Activated T-cell treated with anti-CD3 and anti-CD28 coated beads, Interleukin-2, amount 50 U/mL, for 72 hours (primary cell): Measurements from ENCODE around the gene KIF21B. TPM values are rescaled to one million over a fixed set of nuclear protein-coding genes. Genes with fewer than 3 reads are reported as not detected.
A peak's percentile ranks its signal among the peaks of the same experiment; 100 is the strongest.
"Not testable (repeated sequence)": the region's sequence is repeated elsewhere in the genome, so short reads cannot be mapped to it uniquely, and the experiment has no call there.

Experiments
- ATAC-seq, 2 donors: fragments of 150-1000 bp; cut with Tn5 transposase; replicated peaks in 1 of 2; 2 replicates each; pipeline ENCODE4 v1.10.0; 2021; ENCODE audit warnings: moderate library complexity in 2 of 2, mild to moderate bottlenecking in 1 of 2
- DNase-seq, 2 donors: peaks; one replicate each; pipeline ENCODE4 v3.0.0; 2021 to 2022; ENCODE audit warnings: mixed read lengths in 1 of 2
- H3K27ac Mint-ChIP-seq: one replicate; pipeline ENCODE4 v1.8.0; 2022; ENCODE audit warnings: mild to moderate bottlenecking, moderate library complexity, mixed read lengths
- H3K27me3 Mint-ChIP-seq: one replicate; pipeline ENCODE4 v1.8.0; 2022; ENCODE audit warnings: low read depth, mixed read lengths
- H3K36me3 Mint-ChIP-seq, 2 donors: one replicate each; pipeline ENCODE4 v1.8.0; 2022; ENCODE audit warnings: mixed read lengths in 2 of 2, mild to moderate bottlenecking in 1 of 2; ENCODE audit not compliant: insufficient read depth in 2 of 2
- H3K4me1 Mint-ChIP-seq: one replicate; pipeline ENCODE4 v1.8.0; 2022; ENCODE audit warnings: low read depth, mixed read lengths
- H3K4me3 Mint-ChIP-seq, 2 donors: one replicate each; pipeline ENCODE4 v1.8.0; 2022; ENCODE audit warnings: mild to moderate bottlenecking in 2 of 2, mixed read lengths in 2 of 2, moderate library complexity in 2 of 2
- H3K9me3 Mint-ChIP-seq, 2 donors: one replicate each; pipeline ENCODE4 v1.8.0; 2022; ENCODE audit warnings: mixed read lengths in 2 of 2
- total RNA-seq, 2 donors: library from RNA; stranded (reverse); gene quantifications; one replicate each; pipeline ENCODE4 v1.2.3, GENCODE V29; 2022

The KIF21B gene
- total RNA-seq, 2 donors from 2014 or later: 91.7 to 101 TPM

DNA sequence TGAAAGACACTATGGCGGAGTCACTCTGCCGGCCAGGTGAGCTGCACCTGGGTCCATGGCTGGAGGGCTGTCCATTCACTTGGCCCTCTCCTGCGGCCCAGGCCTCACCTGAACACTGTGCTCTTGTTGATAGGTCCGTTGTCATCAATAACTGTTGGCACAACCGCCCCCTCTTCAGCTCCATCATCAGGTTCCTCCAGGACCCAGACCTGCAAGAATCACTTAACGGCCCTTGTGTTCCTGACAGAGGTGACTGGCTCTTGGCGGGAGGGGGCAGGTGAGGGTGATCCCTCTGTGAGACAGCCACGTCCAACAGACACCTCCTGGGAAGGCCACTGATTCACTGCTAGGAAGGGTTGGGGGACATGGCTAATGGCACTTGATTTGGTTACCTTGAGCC lies 73.9 kb downstream of the KIF21B start:
- Mint-ChIP-seq H3K27me3 (peaks cover 41% of the 10 kb centered on the region), H3K27ac (no peak overlapping the region), H3K36me3 (peaks cover 8 to 9% of the 10 kb centered on the region in 2 donors), H3K4me3 (no peak overlapping the region), H3K9me3 (peaks cover 7% of the 10 kb centered on the region in 2 donors), H3K4me1 (no peaks in the 10 kb centered on the region)
- no peak for DNase-seq
- no peak for ATAC-seq

DNA sequence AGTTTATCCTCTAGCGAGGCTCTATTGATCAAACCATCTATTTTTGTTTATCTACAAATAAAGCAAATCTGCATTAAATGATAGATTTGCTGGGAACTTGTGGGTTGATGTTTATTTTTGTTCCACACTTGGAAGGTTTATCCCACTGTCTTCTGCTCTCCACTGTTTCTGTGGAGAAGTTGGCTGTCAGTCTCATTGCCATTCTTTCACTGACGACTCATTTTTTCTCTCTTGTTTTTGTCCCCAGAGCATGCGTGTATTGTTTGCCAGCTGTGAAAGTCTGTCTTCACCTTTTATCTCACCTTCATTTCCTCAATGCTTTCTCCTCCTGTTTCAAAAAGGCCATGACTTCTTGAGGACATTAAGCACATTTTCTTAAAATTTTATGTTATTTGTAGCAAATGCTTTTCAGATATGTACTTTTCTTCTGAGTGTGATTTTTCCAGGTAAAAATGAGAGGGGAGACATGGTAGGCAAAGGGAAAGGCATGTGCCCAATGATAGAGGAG lies 76.4 kb downstream of the KIF21B start:
- Mint-ChIP-seq H3K27me3 (peaks cover 36% of the 10 kb centered on the region), H3K27ac (no peak overlapping the region), H3K4me3 (no peak overlapping the region), H3K4me1 (no peaks in the 10 kb centered on the region), H3K9me3 (peaks cover 7 to 8% of the 10 kb centered on the region in 2 donors), H3K36me3 (peaks cover 9 to 12% of the 10 kb centered on the region in 2 donors)
- no peak for ATAC-seq
- DNase-seq: no peak

DNA sequence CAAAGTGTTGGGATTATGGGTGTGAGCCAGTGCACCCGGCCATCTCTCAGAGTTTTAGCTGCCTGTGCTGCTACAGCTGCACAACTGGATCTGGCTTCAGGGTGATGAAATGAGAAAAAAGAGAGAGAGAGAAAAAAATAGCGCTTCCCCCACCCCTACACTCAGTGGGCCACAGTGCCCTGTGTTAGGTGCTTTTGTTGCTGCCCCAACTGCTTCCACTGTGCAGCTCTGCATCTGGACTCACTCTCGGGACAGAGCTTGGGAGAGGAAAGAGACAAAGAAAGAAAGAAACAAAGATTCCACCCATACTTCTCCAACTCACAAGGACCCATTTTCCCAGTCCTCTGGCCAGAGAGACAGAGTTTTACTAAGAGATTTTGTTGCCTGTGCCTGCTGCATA lies 78.4 kb downstream of the KIF21B start:
- peaks cover 36% of the 10 kb centered on the region for H3K27me3 Mint-ChIP-seq
- DNase-seq (no peak), ATAC-seq (no peak)
- no peaks in the 10 kb centered on the region for H3K4me1 Mint-ChIP-seq
- no peak overlapping the region for H3K4me3 Mint-ChIP-seq
- H3K27ac Mint-ChIP-seq: no peak overlapping the region
- H3K9me3 Mint-ChIP-seq: peaks cover 7 to 12% of the 10 kb centered on the region in 2 donors
- peaks cover 11 to 18% of the 10 kb centered on the region in 2 donors for H3K36me3 Mint-ChIP-seq

DNA sequence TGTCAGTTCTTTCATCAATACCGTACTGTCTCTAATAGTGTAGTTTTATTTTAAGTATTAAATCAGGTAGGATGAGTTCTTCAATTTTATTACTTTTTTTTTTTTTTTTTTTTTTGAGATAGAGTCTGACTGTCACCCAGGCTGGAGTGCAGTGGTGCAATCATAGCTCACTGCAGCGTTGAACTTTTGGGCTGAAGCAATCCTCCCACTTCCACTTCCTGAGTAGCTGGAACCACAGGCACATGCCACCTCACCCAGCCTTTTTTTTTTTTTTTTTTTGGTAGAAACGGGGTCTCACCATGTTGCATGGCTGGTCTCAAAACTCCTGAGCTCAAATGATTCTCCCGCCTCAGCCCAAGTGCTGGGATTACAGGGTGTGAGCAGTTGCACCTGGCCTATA lies 84.6 kb downstream of the KIF21B start:
- Mint-ChIP-seq H3K27ac (no peak overlapping the region), H3K4me1 (no peaks in the 10 kb centered on the region), H3K9me3 (peaks cover 0 to 5% of the 10 kb centered on the region in 2 donors), H3K4me3 (no peak overlapping the region), H3K27me3 (peaks cover 7% of the 10 kb centered on the region), H3K36me3 (peaks cover 2 to 9% of the 10 kb centered on the region in 2 donors)
- ATAC-seq: peak; percentile 46 to 66
- DNase-seq: peak in 1 of 2 donors; percentile 12

DNA sequence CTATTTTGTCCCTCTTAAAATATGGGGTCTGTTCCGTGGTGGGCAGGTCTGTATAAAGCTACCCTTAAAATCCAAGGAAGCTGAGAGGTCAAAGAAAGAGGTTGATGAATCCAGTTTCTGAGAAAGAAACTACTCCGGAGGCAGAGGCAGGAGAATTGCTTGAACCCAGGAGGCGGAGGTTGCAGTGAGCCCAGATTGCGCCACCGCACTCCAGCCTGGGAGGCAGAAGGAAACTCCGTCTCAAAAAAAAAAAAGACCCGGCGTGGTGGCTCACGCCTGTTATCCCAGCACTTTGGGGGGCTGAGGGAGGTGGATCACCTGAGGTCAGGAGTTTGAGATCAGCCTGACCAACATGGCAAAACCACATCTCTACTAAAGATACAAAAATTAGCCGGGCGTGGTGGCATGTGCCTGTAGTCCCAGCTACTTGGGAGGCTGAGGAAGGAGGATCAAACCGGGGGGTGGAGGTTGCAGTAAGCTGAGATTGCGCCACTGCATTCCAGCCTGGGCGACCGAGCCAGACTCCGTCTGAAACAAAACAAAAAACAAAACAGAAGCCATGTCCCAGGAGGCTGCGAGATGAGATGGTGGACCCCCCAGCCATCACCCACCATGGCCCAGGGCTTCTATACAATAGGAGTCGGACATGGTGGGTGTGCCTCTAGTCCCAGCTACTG lies 88.1 kb downstream of the KIF21B start:
- not testable (repeated sequence) for H3K9me3 Mint-ChIP-seq, H3K4me1 Mint-ChIP-seq, H3K4me3 Mint-ChIP-seq, ATAC-seq, DNase-seq, H3K27ac Mint-ChIP-seq
- Mint-ChIP-seq H3K27me3 (peaks cover 32% of the 10 kb centered on the region), H3K36me3 (peaks cover 8 to 11% of the 10 kb centered on the region in 2 donors)

DNA sequence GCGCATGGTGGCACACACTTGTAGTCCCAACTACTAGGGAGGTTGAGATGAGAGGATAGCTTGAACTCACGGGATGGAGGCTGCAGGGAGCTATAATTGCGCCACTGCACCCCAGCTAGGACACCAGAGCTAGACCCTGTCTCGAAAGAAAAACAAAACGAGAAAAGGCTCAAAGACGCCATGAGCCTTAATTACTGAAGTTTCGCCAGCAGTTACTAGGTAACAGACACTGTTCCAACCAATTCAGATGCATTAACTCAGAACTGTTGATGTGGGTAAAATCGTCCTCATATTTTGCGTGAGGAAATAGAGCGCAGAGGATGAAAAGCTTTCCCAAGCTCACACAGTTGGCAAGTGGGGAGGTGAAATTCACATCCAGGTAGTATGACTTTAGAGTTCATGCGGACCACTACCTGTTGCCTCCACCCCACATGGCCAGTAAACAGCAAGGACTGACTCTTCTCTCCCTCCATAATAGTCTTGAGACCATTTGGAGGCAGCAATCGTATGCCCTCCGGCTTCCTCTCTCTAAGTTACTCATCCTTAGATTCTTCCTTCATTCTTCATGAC lies 88.8 kb downstream of the KIF21B start:
- Mint-ChIP-seq H3K4me1 (no peaks in the 10 kb centered on the region), H3K36me3 (peaks cover 6 to 11% of the 10 kb centered on the region in 2 donors), H3K4me3 (no peak overlapping the region), H3K9me3 (peaks cover 6% of the 10 kb centered on the region in 2 donors), H3K27me3 (peaks cover 36% of the 10 kb centered on the region), H3K27ac (no peak overlapping the region)
- no peak for ATAC-seq
- no peak for DNase-seq

DNA sequence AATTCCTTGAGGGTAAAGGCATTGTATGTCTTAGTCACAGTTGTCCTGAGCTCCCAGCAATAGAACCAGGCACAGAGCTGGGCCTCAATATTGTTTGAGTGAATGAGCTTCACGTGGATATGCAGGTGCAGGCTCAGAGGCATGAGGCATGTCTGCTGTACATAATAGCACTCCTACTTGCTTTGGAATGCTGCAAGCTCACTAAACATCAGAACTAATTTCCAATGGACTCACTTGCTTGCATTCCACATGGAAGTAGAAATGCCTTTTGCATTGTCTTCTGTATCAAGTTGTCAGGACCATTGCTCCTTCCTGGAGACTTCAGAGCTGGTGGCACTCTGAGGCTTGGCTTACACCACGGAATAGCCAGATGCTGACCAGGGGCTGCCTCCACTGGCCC lies 91.7 kb downstream of the KIF21B start:
- Mint-ChIP-seq H3K4me1 (no peaks in the 10 kb centered on the region), H3K9me3 (peaks cover 6% of the 10 kb centered on the region in 2 donors), H3K36me3 (peaks cover 6 to 11% of the 10 kb centered on the region in 2 donors), H3K27ac (no peak overlapping the region), H3K4me3 (no peak overlapping the region), H3K27me3 (peaks cover 63% of the 10 kb centered on the region)
- DNase-seq: no peak
- no peak for ATAC-seq

DNA sequence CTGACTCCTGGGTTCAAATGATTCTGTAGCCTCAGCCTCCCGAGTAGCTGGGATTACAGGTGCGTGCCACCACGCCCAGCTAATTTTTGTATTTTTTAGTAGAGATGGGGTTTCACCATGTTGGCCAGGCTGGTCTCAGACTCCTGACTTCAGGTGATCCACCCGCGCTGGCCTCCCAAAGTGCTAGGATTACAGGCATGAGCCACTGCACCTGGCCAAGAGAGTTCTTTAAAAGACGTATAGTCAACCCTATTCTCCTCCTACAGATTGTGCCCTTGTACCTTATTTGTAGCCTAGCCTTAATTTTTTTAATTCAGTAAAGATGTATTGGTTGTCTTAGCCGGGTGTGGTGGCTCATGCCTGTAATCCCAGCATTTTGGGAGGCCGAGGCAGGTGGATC lies 93.2 kb downstream of the KIF21B start:
- ATAC-seq, H3K4me3 Mint-ChIP-seq, DNase-seq, H3K9me3 Mint-ChIP-seq, H3K27ac Mint-ChIP-seq: not testable (repeated sequence)
- peaks cover 12% of the 10 kb centered on the region for H3K4me1 Mint-ChIP-seq
- H3K27me3 Mint-ChIP-seq: peaks cover 63% of the 10 kb centered on the region
- peaks cover 6 to 11% of the 10 kb centered on the region in 2 donors for H3K36me3 Mint-ChIP-seq

DNA sequence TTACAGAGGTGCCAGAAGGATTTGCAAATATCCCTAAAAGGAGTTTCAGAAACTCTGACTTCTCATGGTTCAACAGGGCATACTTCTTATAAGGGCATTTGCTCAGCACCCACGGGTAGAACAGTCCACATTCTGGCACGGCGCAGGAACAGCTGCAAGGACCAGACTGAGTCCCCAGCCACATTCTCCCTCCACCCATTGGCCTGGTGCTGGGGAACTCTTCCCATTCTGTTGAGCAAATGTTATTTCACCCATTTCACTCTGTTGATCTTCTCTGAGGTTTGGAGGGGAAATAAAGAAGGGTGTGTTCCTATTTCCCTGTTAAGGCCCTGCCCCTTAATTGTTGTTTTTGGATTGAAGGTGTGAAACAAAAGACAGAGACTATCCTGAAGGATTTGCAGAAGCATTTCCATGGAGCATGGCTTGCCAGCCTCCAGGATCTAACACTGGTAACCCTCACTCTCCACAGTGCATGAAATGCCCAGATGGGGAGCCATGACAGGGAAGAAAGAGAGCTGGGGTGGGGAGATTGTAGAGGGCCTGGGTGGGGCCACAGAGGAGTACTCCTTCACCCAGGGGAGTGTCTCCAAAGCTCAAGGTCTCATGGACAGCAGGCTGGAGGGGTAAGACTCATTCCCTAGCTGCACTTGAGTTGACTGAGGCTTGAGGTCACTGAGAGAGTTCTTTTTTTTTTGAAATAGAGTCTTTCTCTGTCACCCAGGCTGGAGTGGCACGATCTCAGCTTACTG lies 93.8 kb downstream of the KIF21B start:
- ATAC-seq (no peak), DNase-seq (no peak)
- no peak overlapping the region for H3K4me3 Mint-ChIP-seq
- peaks cover 62% of the 10 kb centered on the region for H3K27me3 Mint-ChIP-seq
- peaks cover 12% of the 10 kb centered on the region for H3K4me1 Mint-ChIP-seq
- H3K27ac Mint-ChIP-seq: no peak overlapping the region
- H3K36me3 Mint-ChIP-seq: peaks cover 6 to 11% of the 10 kb centered on the region in 2 donors
- H3K9me3 Mint-ChIP-seq: peaks cover 6% of the 10 kb centered on the region in 2 donors

DNA sequence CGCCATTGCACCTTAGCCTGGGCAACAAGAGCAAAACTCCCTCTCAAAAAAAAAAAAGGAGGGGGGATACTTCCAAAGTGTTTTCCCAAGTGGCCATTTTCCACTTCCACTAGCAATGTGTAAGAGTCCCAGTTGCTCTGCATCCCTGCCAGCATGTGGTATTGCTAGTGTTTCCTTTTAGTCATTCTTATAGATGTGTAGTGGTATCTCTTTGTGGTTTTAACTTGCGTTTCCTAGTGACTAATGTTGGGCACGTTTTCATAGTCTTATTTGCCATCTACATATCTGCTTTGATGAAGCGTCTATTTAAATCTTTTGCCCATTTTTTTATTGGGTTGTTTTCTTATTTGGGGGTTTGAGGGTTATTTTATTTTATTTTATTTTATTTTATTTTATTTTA lies 97.7 kb downstream of the KIF21B start:
- peak; percentile 27 to 43 for DNase-seq
- Mint-ChIP-seq H3K9me3 (peaks cover 0 to under 1% of the 10 kb centered on the region in 2 donors), H3K36me3 (peaks cover under 1% of the 10 kb centered on the region in 2 donors), H3K27me3 (peaks cover 58% of the 10 kb centered on the region), H3K4me1 (peaks cover 12% of the 10 kb centered on the region), H3K27ac (no peak overlapping the region), H3K4me3 (no peak overlapping the region)
- ATAC-seq: peak; percentile 98 to 99

DNA sequence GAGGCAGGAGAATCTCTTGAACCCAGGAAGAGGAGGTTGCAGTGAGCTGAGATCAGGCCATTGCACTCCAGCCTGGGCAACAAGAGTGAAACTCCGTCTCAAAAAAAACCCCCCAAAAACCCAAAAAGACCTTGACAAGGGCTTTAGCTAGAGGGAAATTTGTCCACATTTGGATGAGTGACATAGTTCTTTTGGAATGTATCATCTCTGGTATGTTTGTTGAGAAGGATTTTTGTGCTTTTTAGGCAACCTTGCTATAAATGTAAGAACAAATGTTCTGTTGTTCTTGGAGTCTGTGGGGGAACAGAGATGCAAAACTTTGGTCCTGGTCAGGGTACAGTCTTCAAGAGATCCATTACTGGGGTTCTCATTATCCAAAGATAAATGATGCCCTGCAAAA lies 99.9 kb downstream of the KIF21B start:
- peaks cover 64% of the 10 kb centered on the region for H3K27me3 Mint-ChIP-seq
- DNase-seq (no peak), ATAC-seq (no peak)
- no peaks in the 10 kb centered on the region for H3K9me3 Mint-ChIP-seq
- peaks cover 12% of the 10 kb centered on the region for H3K4me1 Mint-ChIP-seq
- no peak overlapping the region for H3K4me3 Mint-ChIP-seq
- no peak overlapping the region for H3K27ac Mint-ChIP-seq
- no peaks in the 10 kb centered on the region for H3K36me3 Mint-ChIP-seq

DNA sequence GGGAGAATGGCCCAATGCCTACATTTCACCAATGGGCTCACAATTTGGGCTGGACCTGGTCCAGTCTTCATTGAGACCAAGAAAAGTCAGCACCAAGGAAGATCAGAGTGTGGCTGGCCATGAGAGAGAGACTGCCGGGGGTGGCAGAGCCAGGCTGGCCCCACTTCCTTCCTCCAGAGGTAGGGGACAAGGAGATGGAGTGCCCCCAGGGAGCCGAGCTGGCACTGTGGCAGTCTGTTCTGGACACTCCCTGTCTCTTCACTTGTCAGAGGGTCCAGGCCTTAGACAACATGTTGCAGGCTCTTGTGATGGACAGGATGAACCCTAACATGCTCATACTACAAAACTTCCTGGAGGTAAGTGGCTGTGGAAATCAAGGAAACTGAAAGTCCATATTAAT lies 101.1 kb downstream of the KIF21B start:
- no peak overlapping the region for H3K4me3 Mint-ChIP-seq
- H3K9me3 Mint-ChIP-seq: no peaks in the 10 kb centered on the region
- H3K4me1 Mint-ChIP-seq: peaks cover 12% of the 10 kb centered on the region
- peaks cover 59% of the 10 kb centered on the region for H3K27me3 Mint-ChIP-seq
- DNase-seq (no peak), ATAC-seq (no peak)
- no peak overlapping the region for H3K27ac Mint-ChIP-seq
- H3K36me3 Mint-ChIP-seq: no peaks in the 10 kb centered on the region

DNA sequence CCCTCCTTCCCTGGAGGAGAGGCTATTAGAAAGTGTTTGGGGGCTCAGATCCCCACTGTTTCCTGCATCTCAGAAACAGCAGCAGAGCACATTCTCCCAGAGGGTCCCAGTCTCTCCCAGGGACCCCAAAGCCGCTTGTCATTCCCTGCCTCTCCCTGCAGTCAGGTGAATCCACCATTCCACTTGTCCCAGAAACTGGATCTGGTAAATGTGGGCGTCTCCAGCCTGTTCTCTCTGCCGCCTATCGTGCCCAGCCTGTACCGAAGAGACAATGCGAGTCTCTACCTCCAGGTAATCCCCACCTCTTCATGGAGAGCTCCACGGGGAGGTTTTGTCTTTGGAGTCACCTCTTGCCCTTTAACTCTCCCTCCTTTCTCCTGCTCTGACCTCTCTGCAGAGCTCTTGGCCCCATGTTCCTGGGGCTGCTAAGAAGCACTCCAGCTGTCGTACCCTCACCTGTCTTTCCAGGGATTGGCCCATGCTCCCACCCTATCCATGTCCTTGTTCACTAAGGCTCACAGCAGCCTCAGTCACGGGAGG lies 101.9 kb downstream of the KIF21B start:
- Mint-ChIP-seq H3K36me3 (no peaks in the 10 kb centered on the region), H3K4me3 (no peak overlapping the region), H3K27me3 (peaks cover 57% of the 10 kb centered on the region), H3K27ac (no peak overlapping the region), H3K4me1 (peaks cover 12% of the 10 kb centered on the region), H3K9me3 (no peaks in the 10 kb centered on the region)
- DNase-seq (no peak), ATAC-seq (no peak)
